ENCODE measurements around the gene BMPER. TPM values are rescaled to one million over a fixed set of nuclear protein-coding genes. Genes with fewer than 3 reads are reported as not detected.

The BMPER gene
- total RNA-seq, 1 experiment from 2014 or later: not detected

DNA sequence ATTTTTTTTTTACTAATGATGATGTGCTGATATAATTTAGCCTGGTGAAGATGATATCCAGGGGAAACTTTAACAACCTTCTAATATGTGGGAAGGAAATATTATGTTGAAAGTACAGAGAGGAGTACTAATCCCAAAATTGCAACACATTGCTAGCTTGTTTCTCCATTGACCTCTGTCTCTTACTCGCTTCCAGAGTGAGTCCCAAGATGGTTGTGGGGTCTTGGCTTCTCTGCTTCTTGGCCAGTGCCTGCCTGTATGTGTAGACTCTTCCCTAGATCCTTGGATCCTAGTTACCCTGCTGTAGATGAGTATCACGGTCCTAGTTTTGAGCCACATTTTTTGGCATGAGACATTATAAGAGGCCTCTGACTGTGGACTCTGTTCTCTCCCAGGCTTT is 17.5 kb downstream of the BMPER start:
- in situ Hi-C loops (cut with HindIII; ENCODE audit: low pct_unique_long_range_greater_than_20kb, low sequenced_read_pairs): no loop called here
- no peak for ATAC-seq
- Histone ChIP-seq H3K4me1 (ENCODE audit: control insufficient read depth, insufficient read depth, low read length) (no peaks in the 10 kb centered on the region), H3K4me3 (ENCODE audit: low read depth in 2 of 2, low read length in 2 of 2) (no peak overlapping the region), H3K27ac (ENCODE audit: low read length) (no peak overlapping the region), H3K36me3 (ENCODE audit: control insufficient read depth, insufficient read depth, low read length) (no peaks in the 10 kb centered on the region), H3K27me3 (ENCODE audit: control insufficient read depth, insufficient read depth, low read length) (peaks cover 29% of the 10 kb centered on the region), H3K9me3 (ENCODE audit: control insufficient read depth, insufficient read depth, low read depth, low read length) (no peaks in the 10 kb centered on the region)
- ChIA-PET POLR2A (no interaction called here), CTCF (no interaction called here)
- no TSS peak for BruUV-seq (replicated peaks)
- no peak for DNase-seq (ENCODE audit: low read depth, low spot score)
- intact Hi-C loops (cut with micrococcal nuclease; ENCODE audit: unreplicated experiment): no loop called here
- TF ChIP-seq POLR2AphosphoS5 (IDR thresholded peaks at IDR 0.05; ENCODE audit: low read depth, low read length): no peak
- TF ChIP-seq, protein P1, sequence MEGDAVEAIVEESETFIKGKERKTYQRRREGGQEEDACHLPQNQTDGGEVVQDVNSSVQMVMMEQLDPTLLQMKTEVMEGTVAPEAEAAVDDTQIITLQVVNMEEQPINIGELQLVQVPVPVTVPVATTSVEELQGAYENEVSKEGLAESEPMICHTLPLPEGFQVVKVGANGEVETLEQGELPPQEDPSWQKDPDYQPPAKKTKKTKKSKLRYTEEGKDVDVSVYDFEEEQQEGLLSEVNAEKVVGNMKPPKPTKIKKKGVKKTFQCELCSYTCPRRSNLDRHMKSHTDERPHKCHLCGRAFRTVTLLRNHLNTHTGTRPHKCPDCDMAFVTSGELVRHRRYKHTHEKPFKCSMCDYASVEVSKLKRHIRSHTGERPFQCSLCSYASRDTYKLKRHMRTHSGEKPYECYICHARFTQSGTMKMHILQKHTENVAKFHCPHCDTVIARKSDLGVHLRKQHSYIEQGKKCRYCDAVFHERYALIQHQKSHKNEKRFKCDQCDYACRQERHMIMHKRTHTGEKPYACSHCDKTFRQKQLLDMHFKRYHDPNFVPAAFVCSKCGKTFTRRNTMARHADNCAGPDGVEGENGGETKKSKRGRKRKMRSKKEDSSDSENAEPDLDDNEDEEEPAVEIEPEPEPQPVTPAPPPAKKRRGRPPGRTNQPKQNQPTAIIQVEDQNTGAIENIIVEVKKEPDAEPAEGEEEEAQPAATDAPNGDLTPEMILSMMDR (IDR thresholded peaks at IDR 0.05): no peak
- TF ChIP-seq, protein P2, sequence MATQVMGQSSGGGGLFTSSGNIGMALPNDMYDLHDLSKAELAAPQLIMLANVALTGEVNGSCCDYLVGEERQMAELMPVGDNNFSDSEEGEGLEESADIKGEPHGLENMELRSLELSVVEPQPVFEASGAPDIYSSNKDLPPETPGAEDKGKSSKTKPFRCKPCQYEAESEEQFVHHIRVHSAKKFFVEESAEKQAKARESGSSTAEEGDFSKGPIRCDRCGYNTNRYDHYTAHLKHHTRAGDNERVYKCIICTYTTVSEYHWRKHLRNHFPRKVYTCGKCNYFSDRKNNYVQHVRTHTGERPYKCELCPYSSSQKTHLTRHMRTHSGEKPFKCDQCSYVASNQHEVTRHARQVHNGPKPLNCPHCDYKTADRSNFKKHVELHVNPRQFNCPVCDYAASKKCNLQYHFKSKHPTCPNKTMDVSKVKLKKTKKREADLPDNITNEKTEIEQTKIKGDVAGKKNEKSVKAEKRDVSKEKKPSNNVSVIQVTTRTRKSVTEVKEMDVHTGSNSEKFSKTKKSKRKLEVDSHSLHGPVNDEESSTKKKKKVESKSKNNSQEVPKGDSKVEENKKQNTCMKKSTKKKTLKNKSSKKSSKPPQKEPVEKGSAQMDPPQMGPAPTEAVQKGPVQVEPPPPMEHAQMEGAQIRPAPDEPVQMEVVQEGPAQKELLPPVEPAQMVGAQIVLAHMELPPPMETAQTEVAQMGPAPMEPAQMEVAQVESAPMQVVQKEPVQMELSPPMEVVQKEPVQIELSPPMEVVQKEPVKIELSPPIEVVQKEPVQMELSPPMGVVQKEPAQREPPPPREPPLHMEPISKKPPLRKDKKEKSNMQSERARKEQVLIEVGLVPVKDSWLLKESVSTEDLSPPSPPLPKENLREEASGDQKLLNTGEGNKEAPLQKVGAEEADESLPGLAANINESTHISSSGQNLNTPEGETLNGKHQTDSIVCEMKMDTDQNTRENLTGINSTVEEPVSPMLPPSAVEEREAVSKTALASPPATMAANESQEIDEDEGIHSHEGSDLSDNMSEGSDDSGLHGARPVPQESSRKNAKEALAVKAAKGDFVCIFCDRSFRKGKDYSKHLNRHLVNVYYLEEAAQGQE (IDR thresholded peaks at IDR 0.05; ENCODE audit: insufficient read depth in 1 of 2, low read depth in 2 of 2, low read length in 1 of 2): no peak
- no peak for TF ChIP-seq TCF7L2 (IDR thresholded peaks at IDR 0.05; ENCODE audit: low read depth, low read length)
- TF ChIP-seq SIN3A (IDR thresholded peaks at IDR 0.05; ENCODE audit: borderline replicate concordance, insufficient read depth, low read depth, low read length): no peak

DNA sequence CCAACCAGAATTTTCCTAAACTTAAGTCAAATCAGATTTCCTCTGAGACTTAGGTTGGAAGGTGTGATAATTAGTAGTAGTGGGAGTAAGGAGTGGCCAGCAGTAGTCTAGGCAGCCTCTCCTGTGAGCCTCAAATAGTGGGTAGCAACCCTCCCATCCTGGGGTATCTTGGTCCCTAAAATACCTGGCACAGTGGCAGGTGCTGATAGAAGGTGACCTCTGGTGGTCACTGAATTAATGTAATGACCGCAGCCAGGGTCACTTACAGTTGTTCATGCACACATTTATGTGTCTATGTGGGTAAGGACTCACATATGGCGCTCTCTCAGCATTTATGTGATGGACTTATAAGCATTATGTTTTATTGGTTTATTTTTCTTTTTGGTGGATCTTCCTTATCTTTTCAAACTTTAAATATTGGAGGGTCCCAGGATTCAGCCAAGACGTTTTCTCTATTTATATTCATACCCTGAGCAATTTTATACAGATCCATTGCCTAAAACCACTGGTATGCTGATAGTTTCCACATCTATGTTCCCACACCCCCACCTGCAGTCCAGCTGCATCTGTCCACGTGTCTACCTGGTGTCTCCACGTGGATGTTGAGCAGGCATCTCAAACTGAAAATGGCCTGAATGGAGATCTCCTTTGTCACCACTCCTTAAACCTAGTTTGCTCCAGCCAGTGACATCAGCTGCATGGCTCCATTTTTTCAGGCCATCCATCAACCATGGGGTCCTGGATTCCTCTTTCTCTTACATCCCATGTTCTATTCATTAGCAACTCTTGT is 18.3 kb downstream of the BMPER start:
- TF ChIP-seq SIN3A (IDR thresholded peaks at IDR 0.05; ENCODE audit: borderline replicate concordance, insufficient read depth, low read depth, low read length) (no peak), POLR2AphosphoS5 (IDR thresholded peaks at IDR 0.05; ENCODE audit: low read depth, low read length) (no peak), TCF7L2 (IDR thresholded peaks at IDR 0.05; ENCODE audit: low read depth, low read length) (no peak)
- TF ChIP-seq, protein P1 (IDR thresholded peaks at IDR 0.05): peak; percentile 19
- TF ChIP-seq, protein P2 (IDR thresholded peaks at IDR 0.05; ENCODE audit: insufficient read depth in 1 of 2, low read depth in 2 of 2, low read length in 1 of 2): no peak
- intact Hi-C loops (cut with micrococcal nuclease; ENCODE audit: unreplicated experiment): no loop called here
- ChIA-PET CTCF (no interaction called here), POLR2A (no interaction called here)
- no TSS peak for BruUV-seq (replicated peaks)
- H3K4me1 ChIP-seq (ENCODE audit: control insufficient read depth, insufficient read depth, low read length): no peaks in the 10 kb centered on the region
- H3K27me3 ChIP-seq (ENCODE audit: control insufficient read depth, insufficient read depth, low read length): peaks cover 34% of the 10 kb centered on the region
- ATAC-seq (no peak), DNase-seq (ENCODE audit: low read depth, low spot score) (no peak)
- no peak overlapping the region for H3K4me3 ChIP-seq (ENCODE audit: low read depth in 2 of 2, low read length in 2 of 2)
- H3K27ac ChIP-seq (ENCODE audit: low read length): no peak overlapping the region
- H3K36me3 ChIP-seq (ENCODE audit: control insufficient read depth, insufficient read depth, low read length): no peaks in the 10 kb centered on the region
- H3K9me3 ChIP-seq (ENCODE audit: control insufficient read depth, insufficient read depth, low read depth, low read length): no peaks in the 10 kb centered on the region
- in situ Hi-C loops (cut with HindIII; ENCODE audit: low pct_unique_long_range_greater_than_20kb, low sequenced_read_pairs): no loop called here
